ENCODE measurements around the gene UAP1. TPM values are rescaled to one million over a fixed set of nuclear protein-coding genes. Genes with fewer than 3 reads are reported as not detected.

Gene UAP1
- total RNA-seq, 1 experiment from 2014 or later = 26.9 TPM

DNA sequence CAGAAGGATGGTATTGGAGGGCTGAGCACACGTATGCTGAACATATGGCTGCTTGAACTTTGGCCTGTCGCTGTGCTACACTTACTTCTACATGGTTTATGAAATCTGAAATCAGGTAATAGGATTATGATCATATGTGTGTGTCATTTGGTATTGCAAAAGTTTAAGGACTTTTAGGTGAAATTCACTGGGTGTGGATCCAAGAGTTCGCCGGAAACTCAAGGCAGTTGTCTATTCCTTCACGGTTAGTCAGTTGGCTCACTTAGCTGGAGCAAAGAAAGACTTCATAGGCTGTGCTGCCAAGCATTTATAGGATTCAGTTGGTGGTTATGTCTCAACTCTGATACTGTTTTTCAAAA lies 927 bp downstream of the UAP1 start:
- Histone ChIP-seq H3K56ac (ENCODE audit: insufficient read length, low read depth, low read length) (no peak overlapping the region), H3K4me1 (ENCODE audit: insufficient read depth, low read length) (no peaks in the 10 kb centered on the region; the same call in 1 of the 2 replicates), H4K5ac (ENCODE audit: insufficient read length, low read depth, low read length) (no peak overlapping the region), H3K23me2 (ENCODE audit: insufficient read length, low read depth, low read length, poor library complexity, severe bottlenecking) (peaks cover 5% of the 10 kb centered on the region), H3K27ac (ENCODE audit: insufficient read length, low read depth, low read length) (no peak overlapping the region), H2BK15ac (ENCODE audit: low read depth, low read length) (no peak overlapping the region), H4K8ac (replicated peaks; ENCODE audit: insufficient read length, low read depth, low read length) (no peak overlapping the region), H2AFZ (ENCODE audit: low read length) (no peak overlapping the region), H3K79me2 (ENCODE audit: insufficient read depth, low read length) (no peaks in the 10 kb centered on the region; the same call in 1 of the 2 replicates), H2BK120ac (ENCODE audit: low read depth, low read length, poor library complexity, severe bottlenecking) (no peak overlapping the region), H3K9me3 (ENCODE audit: control insufficient read depth, low read depth, low read length) (no peaks in the 10 kb centered on the region), H2AK5ac (ENCODE audit: insufficient read length, low read length) (no peak overlapping the region), H3T11ph (ENCODE audit: low read length) (no peak overlapping the region), H4K91ac (ENCODE audit: insufficient read length, low read depth, low read length) (no peak overlapping the region), H2BK5ac (ENCODE audit: insufficient read length, low read length) (no peak overlapping the region), H3K14ac (ENCODE audit: insufficient read depth, low read length) (no peak overlapping the region), H2BK12ac (ENCODE audit: insufficient read length, low read depth, low read length) (no peak overlapping the region), H3K27me3 (ENCODE audit: insufficient read depth, low read length) (no peaks in the 10 kb centered on the region), H4K20me1 (ENCODE audit: control insufficient read depth, insufficient read depth, insufficient read length) (peaks cover 2% of the 10 kb centered on the region), H2BK20ac (ENCODE audit: low read depth, low read length, poor library complexity, severe bottlenecking) (no peak overlapping the region), H3K79me1 (ENCODE audit: insufficient read depth, low read depth, low read length, poor library complexity, severe bottlenecking) (peaks cover 3% of the 10 kb centered on the region), H3K23ac (ENCODE audit: insufficient read length, low read depth, low read length) (no peak overlapping the region), H3K18ac (ENCODE audit: insufficient read length, low read depth, low read length) (no peak overlapping the region), H3K9ac (ENCODE audit: extremely low read depth, insufficient read length, low read length) (no peak overlapping the region), H3K4me2 (ENCODE audit: insufficient read depth, insufficient read length, low read length) (peak overlapping the region; percentile 75), H3K4ac (ENCODE audit: low read depth, low read length) (no peak overlapping the region)
- Mint-ChIP-seq H3K36me3 (ENCODE audit: insufficient read depth in 1 of 3, low read depth in 3 of 3) (peaks cover 4 to 11% (median 4%) of the 10 kb centered on the region in 3 experiments; a peak in 4 of 7 replicates), H3K4me1 (peaks cover 18 to 19% of the 10 kb centered on the region in 2 experiments), H3K27ac (no peak overlapping the region), H3K9me3 (no peaks in the 10 kb centered on the region), H3K27me3 (ENCODE audit: low read depth) (peaks cover 4% of the 10 kb centered on the region), H3K4me3 (peak overlapping the region; percentile 84 to 89)
- WGBS (ENCODE audit: extremely low coverage, insufficient read length, low lambda C conversion rate) = no CpG with 5 or more reads among the region's 5 CpGs
- TF ChIP-seq, protein P1, sequence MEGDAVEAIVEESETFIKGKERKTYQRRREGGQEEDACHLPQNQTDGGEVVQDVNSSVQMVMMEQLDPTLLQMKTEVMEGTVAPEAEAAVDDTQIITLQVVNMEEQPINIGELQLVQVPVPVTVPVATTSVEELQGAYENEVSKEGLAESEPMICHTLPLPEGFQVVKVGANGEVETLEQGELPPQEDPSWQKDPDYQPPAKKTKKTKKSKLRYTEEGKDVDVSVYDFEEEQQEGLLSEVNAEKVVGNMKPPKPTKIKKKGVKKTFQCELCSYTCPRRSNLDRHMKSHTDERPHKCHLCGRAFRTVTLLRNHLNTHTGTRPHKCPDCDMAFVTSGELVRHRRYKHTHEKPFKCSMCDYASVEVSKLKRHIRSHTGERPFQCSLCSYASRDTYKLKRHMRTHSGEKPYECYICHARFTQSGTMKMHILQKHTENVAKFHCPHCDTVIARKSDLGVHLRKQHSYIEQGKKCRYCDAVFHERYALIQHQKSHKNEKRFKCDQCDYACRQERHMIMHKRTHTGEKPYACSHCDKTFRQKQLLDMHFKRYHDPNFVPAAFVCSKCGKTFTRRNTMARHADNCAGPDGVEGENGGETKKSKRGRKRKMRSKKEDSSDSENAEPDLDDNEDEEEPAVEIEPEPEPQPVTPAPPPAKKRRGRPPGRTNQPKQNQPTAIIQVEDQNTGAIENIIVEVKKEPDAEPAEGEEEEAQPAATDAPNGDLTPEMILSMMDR (conservative IDR thresholded peaks at IDR 0.05) = no peak
- DNase-seq = no peak

Data from H9 (cell line).